ENCODE results near the gene CDC42BPG. TPM values are rescaled to one million over a fixed set of nuclear protein-coding genes. Genes with fewer than 3 reads are reported as not detected.

Gene CDC42BPG
- total RNA-seq, 1 experiment from 2014 or later: 3.7 TPM

- Mint-ChIP-seq H3K4me3 (ENCODE audit: unreplicated experiment) (peak within 1 kb of the TSS; percentile 95), H3K4me1 (ENCODE audit: insufficient read depth, unreplicated experiment) (peaks cover 22% of the 10 kb centered on the region), H3K27me3 (ENCODE audit: insufficient read depth, unreplicated experiment) (no peaks in the 10 kb centered on the region), H3K27ac (ENCODE audit: low read depth, unreplicated experiment) (peak within 1 kb of the TSS; percentile 95), H3K9me3 (ENCODE audit: unreplicated experiment) (no peaks in the 10 kb centered on the region), H3K36me3 (ENCODE audit: insufficient read depth, unreplicated experiment) (peaks cover 14% of the 10 kb centered on the region)
- BruUV-seq (replicated peaks): no TSS peak
- POLR2A ChIA-PET: interaction anchor here (0.6 to 7.3 kb wide), 18 partner anchors 13 to 694 kb away, joined by 3 to 103 read pairs (median 4); partner anchors contain the start of genes CDC42BPG, FAM89B, FAU and MRPL49
- TF ChIP-seq CTCF (IDR thresholded peaks at IDR 0.05; ENCODE audit: unreplicated experiment): peak; percentile 27
- intact Hi-C loops (cut with micrococcal nuclease): loop anchor here (1.0 kb wide), 3 partner anchors 9 to 31 kb away; no protein-coding TSS in a partner anchor
- CTCF ChIA-PET: interaction anchor here (0.6 to 19.1 kb wide), 10 partner anchors 10 to 905 kb away, joined by 3 to 286 read pairs (median 4); partner anchors contain the start of genes ARL2 and CDC42BPG
- peak; percentile 98 for DNase-seq (ENCODE audit: unreplicated experiment)
Measured at GRCh38 chr11:64878494-64879243, 34.2 kb upstream of the CDC42BPG start, which contains the start of gene EHD1. Gene EHD1, minus strand, starts transcription at chr11:64878621. Its CDS starts 157 bp downstream, at chr11:64878464.

- Mint-ChIP-seq H3K36me3 (ENCODE audit: insufficient read depth, unreplicated experiment) (peaks cover 14% of the 10 kb centered on the region), H3K27ac (ENCODE audit: low read depth, unreplicated experiment) (peak overlapping the region; percentile 95), H3K4me3 (ENCODE audit: unreplicated experiment) (peak overlapping the region; percentile 95), H3K9me3 (ENCODE audit: unreplicated experiment) (no peaks in the 10 kb centered on the region), H3K27me3 (ENCODE audit: insufficient read depth, unreplicated experiment) (no peaks in the 10 kb centered on the region), H3K4me1 (ENCODE audit: insufficient read depth, unreplicated experiment) (peaks cover 22% of the 10 kb centered on the region)
- TF ChIP-seq CTCF (IDR thresholded peaks at IDR 0.05; ENCODE audit: unreplicated experiment): no peak
- ChIA-PET POLR2A (interaction anchor here (0.6 to 7.3 kb wide), 14 partner anchors 13 to 694 kb away, joined by 3 to 103 read pairs (median 7); partner anchors contain the start of genes CDC42BPG, FAM89B, VPS51 and ZNHIT2), CTCF (interaction anchor here (0.6 to 19.1 kb wide), 9 partner anchors 10 to 610 kb away, joined by 3 to 286 read pairs (median 4); partner anchors contain the start of genes ARL2 and CDC42BPG)
- intact Hi-C loops (cut with micrococcal nuclease): loop anchor here (1.0 kb wide), 3 partner anchors 9 to 31 kb away; no protein-coding TSS in a partner anchor
- TSS peak; percentile 53 for BruUV-seq (replicated peaks)
- no peak for DNase-seq (ENCODE audit: unreplicated experiment)
Measured at GRCh38 chr11:64878223-64878493, 33.7 kb upstream of the CDC42BPG start.

- DNase-seq (ENCODE audit: unreplicated experiment): no peak
- ChIA-PET POLR2A (interaction anchor here (0.5 to 7.3 kb wide), 22 partner anchors 12 to 456 kb away, joined by 3 to 103 read pairs (median 5); partner anchors contain the start of genes CAPN1, CDC42BPG, DPF2 and FAU), CTCF (interaction anchor here (0.6 to 19.1 kb wide), 12 partner anchors 11 to 610 kb away, joined by 3 to 286 read pairs (median 4); partner anchors contain the start of genes ARL2 and CDC42BPG)
- H3K27ac Mint-ChIP-seq (ENCODE audit: low read depth, unreplicated experiment): peak overlapping the region; percentile 95
- H3K4me1 Mint-ChIP-seq (ENCODE audit: insufficient read depth, unreplicated experiment): peaks cover 22% of the 10 kb centered on the region
- peaks cover 20% of the 10 kb centered on the region for H3K36me3 Mint-ChIP-seq (ENCODE audit: insufficient read depth, unreplicated experiment)
- no peaks in the 10 kb centered on the region for H3K27me3 Mint-ChIP-seq (ENCODE audit: insufficient read depth, unreplicated experiment)
- peak overlapping the region; percentile 95 for H3K4me3 Mint-ChIP-seq (ENCODE audit: unreplicated experiment)
- no peaks in the 10 kb centered on the region for H3K9me3 Mint-ChIP-seq (ENCODE audit: unreplicated experiment)
- intact Hi-C loops (cut with micrococcal nuclease): loop anchor here (1.0 kb wide), 3 partner anchors 8 to 30 kb away; no protein-coding TSS in a partner anchor
- no TSS peak for BruUV-seq (replicated peaks)
- no peak for TF ChIP-seq CTCF (IDR thresholded peaks at IDR 0.05; ENCODE audit: unreplicated experiment)
Measured at GRCh38 chr11:64877390-64878222, 33.2 kb upstream of the CDC42BPG start.

Data from MCF 10A (cell line).